ENCODE results near the gene SCG5. TPM values are rescaled to one million over a fixed set of nuclear protein-coding genes. Genes with fewer than 3 reads are reported as not detected.

SCG5 gene
- total and polyA plus RNA-seq, 4 experiments from 2014 or later, result 0.23 to 0.76 (median 0.35) TPM; not detected in 1

DNA sequence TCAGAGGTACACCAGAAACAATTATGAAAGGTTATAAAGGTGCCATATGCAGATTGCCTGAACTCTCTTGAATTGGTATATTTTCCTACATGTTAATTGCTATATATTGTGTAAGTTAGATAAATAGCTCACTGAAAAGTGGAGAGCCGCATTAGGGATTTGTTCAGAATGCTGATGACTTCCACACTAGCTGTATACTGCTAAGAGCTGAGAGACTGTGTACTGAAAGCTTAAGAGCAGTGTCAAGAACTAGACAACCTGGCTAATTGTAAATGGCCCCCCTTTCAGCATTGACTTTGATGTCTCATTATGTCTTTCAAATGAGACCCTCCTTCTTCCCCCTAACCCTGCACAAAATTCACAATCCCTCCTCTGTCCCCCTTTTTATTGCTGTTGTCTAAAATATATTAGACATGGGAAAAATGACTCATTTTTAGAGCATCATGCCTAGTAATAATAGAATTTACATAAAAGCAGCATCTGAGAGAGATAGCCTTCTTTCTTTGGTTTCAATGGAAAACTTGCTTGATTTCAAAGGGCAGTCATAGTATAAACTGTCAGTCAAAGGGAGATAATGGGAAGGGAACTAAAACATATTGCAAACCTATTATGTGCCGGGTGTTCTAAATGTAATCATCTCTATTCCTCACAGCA is 41.6 kb downstream of the SCG5 start:
- Histone ChIP-seq H3K27ac (ENCODE audit: low read depth, low read length) (no peak overlapping the region), H3K4me3 (ENCODE audit: low read length in 2 of 2) (no peak overlapping the region), H3K36me3 (ENCODE audit: insufficient read depth, low read length) (no peaks in the 10 kb centered on the region), H3K9me3 (ENCODE audit: control insufficient read depth in 1 of 2, low read length in 2 of 2) (no peaks in the 10 kb centered on the region), H3K27me3 (ENCODE audit: insufficient read depth, low read length) (no peaks in the 10 kb centered on the region), H3K4me1 (ENCODE audit: insufficient read depth, low read length) (no peaks in the 10 kb centered on the region)
- DNase-seq, result no peak
- no peaks in the 10 kb centered on the region for H3K9me3 Mint-ChIP-seq
- CTCF ChIA-PET (ENCODE audit: partially characterized antibody), result interaction anchor here (0.9 kb wide), 1 partner anchor 20 kb away, joined by 3 read pairs; no protein-coding TSS in a partner anchor
- H3K36me3 Mint-ChIP-seq, result no peaks in the 10 kb centered on the region
- intact Hi-C loops (cut with micrococcal nuclease), result no loop called here
- no peak overlapping the region for H3K27ac Mint-ChIP-seq
- POLR2A ChIA-PET (ENCODE audit: partially characterized antibody), result no interaction called here
- no peak overlapping the region for H3K4me3 Mint-ChIP-seq
- no peaks in the 10 kb centered on the region for H3K27me3 Mint-ChIP-seq
- no peaks in the 10 kb centered on the region for H3K4me1 Mint-ChIP-seq

- Mint-ChIP-seq H3K27me3 (peaks cover 0 to 1% of the 10 kb centered on the region in 2 donors), H3K36me3 (no peaks in the 10 kb centered on the region), H3K27ac (no peak overlapping the region), H3K9me3 (no peaks in the 10 kb centered on the region), H3K4me3 (no peak overlapping the region), H3K4me1 (no peaks in the 10 kb centered on the region)
- ChIA-PET CTCF (ENCODE audit: partially characterized antibody) (no interaction called here), POLR2A (ENCODE audit: partially characterized antibody) (no interaction called here)
- intact Hi-C loops (cut with micrococcal nuclease), result no loop called here
- Histone ChIP-seq H3K4me3 (ENCODE audit: low read length in 2 of 2) (no peak overlapping the region), H3K4me1 (ENCODE audit: insufficient read depth, low read length) (no peaks in the 10 kb centered on the region), H3K27ac (ENCODE audit: low read depth, low read length) (no peak overlapping the region), H3K9me3 (ENCODE audit: control insufficient read depth in 1 of 2, low read length in 2 of 2) (no peaks in the 10 kb centered on the region), H3K36me3 (ENCODE audit: insufficient read depth, low read length) (no peaks in the 10 kb centered on the region), H3K27me3 (ENCODE audit: insufficient read depth, low read length) (no peaks in the 10 kb centered on the region)
- DNase-seq, result no peak
Observed at GRCh38 chr15:32683906-32684584, 42.5 kb downstream of the SCG5 start.

DNA sequence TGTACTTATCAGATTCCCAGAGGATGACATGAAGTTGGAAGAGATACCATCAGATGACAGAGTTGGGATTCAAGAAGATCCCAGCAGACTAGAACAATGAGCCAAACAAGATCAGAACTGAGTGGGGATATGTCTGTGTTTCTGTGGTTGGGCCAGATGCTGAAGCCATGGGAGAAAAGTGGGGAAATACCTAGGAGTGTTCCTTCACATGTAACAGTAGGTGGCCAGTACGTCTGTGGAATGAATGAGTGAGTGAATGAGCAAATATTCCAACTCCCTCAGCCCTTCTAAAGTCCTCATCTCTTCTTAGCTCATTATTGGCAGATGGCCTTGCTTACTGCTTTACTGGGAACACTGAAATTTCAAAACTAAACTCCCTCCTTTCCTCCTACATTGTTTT is 44.1 kb downstream of the SCG5 start:
- Mint-ChIP-seq H3K27ac (no peak overlapping the region), H3K4me1 (no peaks in the 10 kb centered on the region), H3K36me3 (no peaks in the 10 kb centered on the region), H3K4me3 (no peak overlapping the region), H3K9me3 (no peaks in the 10 kb centered on the region), H3K27me3 (peaks cover 0 to 1% of the 10 kb centered on the region in 2 donors)
- DNase-seq, result no peak
- CTCF ChIA-PET (ENCODE audit: partially characterized antibody), result no interaction called here
- Histone ChIP-seq H3K4me1 (ENCODE audit: insufficient read depth, low read length) (no peaks in the 10 kb centered on the region), H3K27ac (ENCODE audit: low read depth, low read length) (no peak overlapping the region), H3K9me3 (ENCODE audit: control insufficient read depth in 1 of 2, low read length in 2 of 2) (no peaks in the 10 kb centered on the region), H3K4me3 (ENCODE audit: low read length in 2 of 2) (no peak overlapping the region), H3K36me3 (ENCODE audit: insufficient read depth, low read length) (no peaks in the 10 kb centered on the region), H3K27me3 (ENCODE audit: insufficient read depth, low read length) (no peaks in the 10 kb centered on the region)
- intact Hi-C loops (cut with micrococcal nuclease), result no loop called here
- POLR2A ChIA-PET (ENCODE audit: partially characterized antibody), result no interaction called here

DNA sequence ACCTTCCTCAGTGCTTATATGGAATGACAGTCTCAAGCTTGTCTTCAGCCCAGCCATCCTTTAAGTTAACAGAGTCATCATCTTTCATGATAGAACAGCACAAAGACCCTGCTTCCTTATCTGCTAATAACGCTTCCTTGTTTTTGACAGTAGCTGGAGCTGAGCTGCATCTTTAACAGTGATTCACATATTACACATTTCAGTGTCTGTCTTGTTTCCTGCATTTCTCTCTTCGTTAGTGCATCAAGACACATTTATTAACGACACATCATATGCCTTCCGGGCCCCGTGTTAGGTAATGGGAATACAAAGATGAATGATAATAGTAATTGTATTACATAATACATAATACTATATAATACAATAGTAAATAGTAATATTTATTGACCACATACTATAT is 46.0 kb downstream of the SCG5 start:
- Histone ChIP-seq H3K36me3 (ENCODE audit: insufficient read depth, low read length) (no peaks in the 10 kb centered on the region), H3K4me1 (ENCODE audit: insufficient read depth, low read length) (no peaks in the 10 kb centered on the region), H3K4me3 (ENCODE audit: low read length in 2 of 2) (no peak overlapping the region), H3K27me3 (ENCODE audit: insufficient read depth, low read length) (no peaks in the 10 kb centered on the region), H3K27ac (ENCODE audit: low read depth, low read length) (no peak overlapping the region), H3K9me3 (ENCODE audit: control insufficient read depth in 1 of 2, low read length in 2 of 2) (no peaks in the 10 kb centered on the region)
- no peaks in the 10 kb centered on the region for H3K4me1 Mint-ChIP-seq
- H3K4me3 Mint-ChIP-seq, result no peak overlapping the region
- no peak for DNase-seq
- POLR2A ChIA-PET (ENCODE audit: partially characterized antibody), result no interaction called here
- H3K36me3 Mint-ChIP-seq, result no peaks in the 10 kb centered on the region
- H3K27ac Mint-ChIP-seq, result no peak overlapping the region
- no peaks in the 10 kb centered on the region for H3K9me3 Mint-ChIP-seq
- CTCF ChIA-PET (ENCODE audit: partially characterized antibody), result no interaction called here
- H3K27me3 Mint-ChIP-seq, result peaks cover 0 to 1% of the 10 kb centered on the region in 2 donors
- intact Hi-C loops (cut with micrococcal nuclease), result no loop called here

GRCh38 chr15:32688151-32688639 is 46.7 kb downstream of the SCG5 start:
- H3K36me3 ChIP-seq (ENCODE audit: insufficient read depth, low read length), result no peaks in the 10 kb centered on the region
- Mint-ChIP-seq H3K4me3 (no peak overlapping the region), H3K27me3 (peaks cover 0 to 1% of the 10 kb centered on the region in 2 donors), H3K4me1 (no peaks in the 10 kb centered on the region), H3K27ac (no peak overlapping the region), H3K9me3 (no peaks in the 10 kb centered on the region), H3K36me3 (no peaks in the 10 kb centered on the region)
- intact Hi-C loops (cut with micrococcal nuclease), result no loop called here
- no peak for DNase-seq
- no peaks in the 10 kb centered on the region for H3K27me3 ChIP-seq (ENCODE audit: insufficient read depth, low read length)
- ChIA-PET CTCF (ENCODE audit: partially characterized antibody) (no interaction called here), POLR2A (ENCODE audit: partially characterized antibody) (no interaction called here)
- H3K9me3 ChIP-seq (ENCODE audit: control insufficient read depth in 1 of 2, low read length in 2 of 2), result no peaks in the 10 kb centered on the region
- no peaks in the 10 kb centered on the region for H3K4me1 ChIP-seq (ENCODE audit: insufficient read depth, low read length)
- no peak overlapping the region for H3K27ac ChIP-seq (ENCODE audit: low read depth, low read length)
- no peak overlapping the region for H3K4me3 ChIP-seq (ENCODE audit: low read length in 2 of 2)

- H3K27me3 ChIP-seq (ENCODE audit: insufficient read depth, low read length), result no peaks in the 10 kb centered on the region
- ChIA-PET POLR2A (ENCODE audit: partially characterized antibody) (no interaction called here), CTCF (ENCODE audit: partially characterized antibody) (no interaction called here)
- Mint-ChIP-seq H3K27ac (no peak overlapping the region), H3K4me1 (no peaks in the 10 kb centered on the region), H3K36me3 (no peaks in the 10 kb centered on the region), H3K9me3 (no peaks in the 10 kb centered on the region), H3K27me3 (peaks cover 0 to 1% of the 10 kb centered on the region in 2 donors), H3K4me3 (no peak overlapping the region)
- H3K4me1 ChIP-seq (ENCODE audit: insufficient read depth, low read length), result no peaks in the 10 kb centered on the region
- no peak for DNase-seq
- H3K27ac ChIP-seq (ENCODE audit: low read depth, low read length), result no peak overlapping the region
- intact Hi-C loops (cut with micrococcal nuclease), result no loop called here
- no peak overlapping the region for H3K4me3 ChIP-seq (ENCODE audit: low read length in 2 of 2)
- no peaks in the 10 kb centered on the region for H3K36me3 ChIP-seq (ENCODE audit: insufficient read depth, low read length)
- no peaks in the 10 kb centered on the region for H3K9me3 ChIP-seq (ENCODE audit: control insufficient read depth in 1 of 2, low read length in 2 of 2)
Observed at GRCh38 chr15:32690941-32691688, 49.6 kb downstream of the SCG5 start.

- Mint-ChIP-seq H3K4me1 (no peaks in the 10 kb centered on the region), H3K36me3 (no peaks in the 10 kb centered on the region), H3K27ac (no peak overlapping the region), H3K27me3 (peaks cover 0 to 1% of the 10 kb centered on the region in 2 donors), H3K9me3 (no peaks in the 10 kb centered on the region), H3K4me3 (no peak overlapping the region)
- no peak overlapping the region for H3K27ac ChIP-seq (ENCODE audit: low read depth, low read length)
- H3K4me3 ChIP-seq (ENCODE audit: low read length in 2 of 2), result no peak overlapping the region
- H3K4me1 ChIP-seq (ENCODE audit: insufficient read depth, low read length), result no peaks in the 10 kb centered on the region
- H3K27me3 ChIP-seq (ENCODE audit: insufficient read depth, low read length), result no peaks in the 10 kb centered on the region
- intact Hi-C loops (cut with micrococcal nuclease), result no loop called here
- CTCF ChIA-PET (ENCODE audit: partially characterized antibody), result interaction anchor here (0.6 kb wide), 1 partner anchor 466 kb away, joined by 3 read pairs; no protein-coding TSS in a partner anchor
- POLR2A ChIA-PET (ENCODE audit: partially characterized antibody), result no interaction called here
- no peak for DNase-seq
- H3K36me3 ChIP-seq (ENCODE audit: insufficient read depth, low read length), result no peaks in the 10 kb centered on the region
- no peaks in the 10 kb centered on the region for H3K9me3 ChIP-seq (ENCODE audit: control insufficient read depth in 1 of 2, low read length in 2 of 2)
Observed at GRCh38 chr15:32691689-32692038, 50.2 kb downstream of the SCG5 start.
